Measurements from ENCODE around the gene METTL8.

Gene METTL8

GRCh38 chr2:171402906-171403580, 30.7 kb downstream of the METTL8 start:
- no peak for TF ChIP-seq LEF1 (IDR thresholded peaks at IDR 0.05; ENCODE audit: borderline replicate concordance)
- TF ChIP-seq L3MBTL2 (conservative IDR thresholded peaks at IDR 0.05) = no peak
- no peak for TF ChIP-seq FOXK2 (IDR thresholded peaks at IDR 0.05)
- no peak for TF ChIP-seq PKNOX1 (IDR thresholded peaks at IDR 0.05)
- no peak for TF ChIP-seq NFRKB (IDR thresholded peaks at IDR 0.05)
- TF ChIP-seq TARDBP (IDR thresholded peaks at IDR 0.05) = no peak
- TF ChIP-seq CTBP1 (IDR thresholded peaks at IDR 0.05; ENCODE audit: borderline replicate concordance) = no peak
- no peak for TF ChIP-seq FOXM1 (IDR thresholded peaks at IDR 0.05; ENCODE audit: borderline replicate concordance)
- TF ChIP-seq SP1 (IDR thresholded peaks at IDR 0.05) = no peak
- no peak for TF ChIP-seq ARNT (IDR thresholded peaks at IDR 0.05)
- TF ChIP-seq FOXA1 (IDR thresholded peaks at IDR 0.05) = no peak
- TF ChIP-seq ZNF384 (IDR thresholded peaks at IDR 0.05) = no peak
- no peak for TF ChIP-seq SUZ12 (IDR thresholded peaks at IDR 0.05)
- TF ChIP-seq HDGF (IDR thresholded peaks at IDR 0.05; ENCODE audit: borderline replicate concordance) = no peak
- TF ChIP-seq ELF4 (IDR thresholded peaks at IDR 0.05) = no peak
- ChIA-PET POLR2A (no interaction called here), CTCF (no interaction called here)
- no peak for DNase-seq (ENCODE audit: extremely low spot score)

- ChIA-PET CTCF (no interaction called here), POLR2A (interaction anchor here (0.9 kb wide), 1 partner anchor 32 kb away, joined by 3 read pairs; the partner anchor contains the start of gene METTL8)
- DNase-seq (ENCODE audit: extremely low spot score) = no peak
- TF ChIP-seq SUZ12 (IDR thresholded peaks at IDR 0.05) (no peak), ZNF384 (IDR thresholded peaks at IDR 0.05) (no peak), ARNT (IDR thresholded peaks at IDR 0.05) (no peak), NFRKB (IDR thresholded peaks at IDR 0.05) (no peak), FOXA1 (IDR thresholded peaks at IDR 0.05) (no peak), PKNOX1 (IDR thresholded peaks at IDR 0.05) (no peak), BHLHE40 (IDR thresholded peaks at IDR 0.05; ENCODE audit: borderline replicate concordance) (no peak), LEF1 (IDR thresholded peaks at IDR 0.05; ENCODE audit: borderline replicate concordance) (no peak), L3MBTL2 (conservative IDR thresholded peaks at IDR 0.05) (no peak), HDGF (IDR thresholded peaks at IDR 0.05; ENCODE audit: borderline replicate concordance) (no peak), FOXK2 (IDR thresholded peaks at IDR 0.05) (no peak), SP1 (IDR thresholded peaks at IDR 0.05) (no peak), FOXM1 (IDR thresholded peaks at IDR 0.05; ENCODE audit: borderline replicate concordance) (no peak), ELF4 (IDR thresholded peaks at IDR 0.05) (no peak), CTBP1 (IDR thresholded peaks at IDR 0.05; ENCODE audit: borderline replicate concordance) (no peak), TARDBP (IDR thresholded peaks at IDR 0.05) (no peak)
These were observed 31.8 kb downstream of the METTL8 start for GRCh38 chr2:171401947-171402346.

GRCh38 chr2:171400395-171400794, 33.4 kb downstream of the METTL8 start:
- TF ChIP-seq LEF1 (IDR thresholded peaks at IDR 0.05; ENCODE audit: borderline replicate concordance) (no peak), ELF4 (IDR thresholded peaks at IDR 0.05) (no peak), CTBP1 (IDR thresholded peaks at IDR 0.05; ENCODE audit: borderline replicate concordance) (no peak), FOXK2 (IDR thresholded peaks at IDR 0.05) (no peak), ZNF384 (IDR thresholded peaks at IDR 0.05) (no peak), ARNT (IDR thresholded peaks at IDR 0.05) (no peak), BHLHE40 (IDR thresholded peaks at IDR 0.05; ENCODE audit: borderline replicate concordance) (no peak), TARDBP (IDR thresholded peaks at IDR 0.05) (no peak), SUZ12 (IDR thresholded peaks at IDR 0.05) (no peak), FOXA1 (IDR thresholded peaks at IDR 0.05) (no peak), PKNOX1 (IDR thresholded peaks at IDR 0.05) (no peak), L3MBTL2 (conservative IDR thresholded peaks at IDR 0.05) (no peak), FOXM1 (IDR thresholded peaks at IDR 0.05; ENCODE audit: borderline replicate concordance) (no peak), SP1 (IDR thresholded peaks at IDR 0.05) (no peak), HDGF (IDR thresholded peaks at IDR 0.05; ENCODE audit: borderline replicate concordance) (no peak), NFRKB (IDR thresholded peaks at IDR 0.05) (no peak)
- ChIA-PET CTCF (no interaction called here), POLR2A (no interaction called here)
- DNase-seq (ENCODE audit: extremely low spot score) = no peak

- DNase-seq (ENCODE audit: extremely low spot score) = no peak
- no peak for TF ChIP-seq TARDBP (IDR thresholded peaks at IDR 0.05)
- no peak for TF ChIP-seq FOXM1 (IDR thresholded peaks at IDR 0.05; ENCODE audit: borderline replicate concordance)
- no peak for TF ChIP-seq ARNT (IDR thresholded peaks at IDR 0.05)
- no peak for TF ChIP-seq CTBP1 (IDR thresholded peaks at IDR 0.05; ENCODE audit: borderline replicate concordance)
- no peak for TF ChIP-seq BHLHE40 (IDR thresholded peaks at IDR 0.05; ENCODE audit: borderline replicate concordance)
- TF ChIP-seq ZNF384 (IDR thresholded peaks at IDR 0.05) = no peak
- no peak for TF ChIP-seq FOXA1 (IDR thresholded peaks at IDR 0.05)
- TF ChIP-seq SUZ12 (IDR thresholded peaks at IDR 0.05) = no peak
- TF ChIP-seq HDGF (IDR thresholded peaks at IDR 0.05; ENCODE audit: borderline replicate concordance) = no peak
- TF ChIP-seq LEF1 (IDR thresholded peaks at IDR 0.05; ENCODE audit: borderline replicate concordance) = no peak
- no peak for TF ChIP-seq NFRKB (IDR thresholded peaks at IDR 0.05)
- TF ChIP-seq SP1 (IDR thresholded peaks at IDR 0.05) = no peak
- TF ChIP-seq FOXK2 (IDR thresholded peaks at IDR 0.05) = no peak
- no peak for TF ChIP-seq PKNOX1 (IDR thresholded peaks at IDR 0.05)
- no peak for TF ChIP-seq L3MBTL2 (conservative IDR thresholded peaks at IDR 0.05)
- CTCF ChIA-PET = interaction anchor here (0.6 kb wide), 1 partner anchor 235 kb away, joined by 3 read pairs; no protein-coding TSS in a partner anchor
- POLR2A ChIA-PET = no interaction called here
These were observed 34.5 kb downstream of the METTL8 start for GRCh38 chr2:171399292-171399691.

Data from HEK293T (cell line).